ENCODE results near the gene RIPOR3.
"Not testable (repeated sequence)": the region's sequence is repeated elsewhere in the genome, so short reads cannot be mapped to it uniquely, and the experiment has no call there.

The RIPOR3 gene

GRCh38 chr20:50651676-50652075, 39.7 kb downstream of the RIPOR3 start:
- no peak for DNase-seq

GRCh38 chr20:50649590-50649989, 41.8 kb downstream of the RIPOR3 start:
- no peak for DNase-seq

GRCh38 chr20:50648651-50649050, 42.7 kb downstream of the RIPOR3 start:
- no peak for DNase-seq

- no peak for DNase-seq
Measured at GRCh38 chr20:50646483-50646996, 44.8 kb downstream of the RIPOR3 start.

GRCh38 chr20:50645253-50646068, 45.9 kb downstream of the RIPOR3 start:
- DNase-seq, result no peak

GRCh38 chr20:50642288-50642803, 49.0 kb downstream of the RIPOR3 start:
- DNase-seq, result no peak

- not testable (repeated sequence) for DNase-seq
Measured at GRCh38 chr20:50641625-50642287, 49.6 kb downstream of the RIPOR3 start.

GRCh38 chr20:50639971-50640711, 51.2 kb downstream of the RIPOR3 start:
- not testable (repeated sequence) for DNase-seq

GRCh38 chr20:50638015-50638847, 53.1 kb downstream of the RIPOR3 start:
- peak; percentile 19 for DNase-seq

GRCh38 chr20:50636601-50637540, 54.5 kb downstream of the RIPOR3 start:
- no peak for DNase-seq

- peak; percentile 55 for DNase-seq
Measured at GRCh38 chr20:50635676-50636600, 55.4 kb downstream of the RIPOR3 start.

GRCh38 chr20:50635014-50635557, 56.3 kb downstream of the RIPOR3 start:
- no peak for DNase-seq

- DNase-seq, result no peak
Measured at GRCh38 chr20:50634191-50634590, 57.2 kb downstream of the RIPOR3 start.

GRCh38 chr20:50633361-50633760, 58.0 kb downstream of the RIPOR3 start:
- no peak for DNase-seq

- DNase-seq, result no peak
Measured at GRCh38 chr20:50632701-50633100, 58.6 kb downstream of the RIPOR3 start.

- DNase-seq, result no peak
Measured at GRCh38 chr20:50632236-50632635, 59.1 kb downstream of the RIPOR3 start.

GRCh38 chr20:50630578-50631263, 60.6 kb downstream of the RIPOR3 start:
- DNase-seq, result no peak

GRCh38 chr20:50629670-50630045, 61.7 kb downstream of the RIPOR3 start:
- DNase-seq, result no peak
